HFF-Myc (cell line): Measurements from ENCODE around the gene MCRIP1.

Experiments used
- DNase-seq: peaks from one replicate; pipeline ENCODE4 v3.0.0-alpha.2; 2011; ENCODE audit warnings: low read depth; ENCODE audit errors: extremely low read depth
- H3K4me3 ChIP-seq: replicated peaks from 2 replicates; pipeline ENCODE4 v1.5.1; 2011; ENCODE audit warnings: low read depth, mild to moderate bottlenecking, control low read depth, low read length
- CTCF ChIP-seq: IDR thresholded peaks from 2 replicates; pipeline ENCODE4 v1.5.1; 2012; ENCODE audit warnings: mild to moderate bottlenecking, low read depth, low read length, control low read depth; ENCODE audit errors: missing control alignments

Gene MCRIP1

GRCh38 chr17:81839301-81839700 lies 6.2 kb upstream of the MCRIP1 start:
- no peak for TF ChIP-seq CTCF
- H3K4me3 ChIP-seq, result no peak overlapping the region
- DNase-seq, result no peak

- no peak for TF ChIP-seq CTCF
- no peak for DNase-seq
- no peak overlapping the region for H3K4me3 ChIP-seq
Observed at GRCh38 chr17:81838753-81839255, 5.7 kb upstream of the MCRIP1 start.

GRCh38 chr17:81837641-81838040 lies 4.5 kb upstream of the MCRIP1 start:
- peak; percentile 48 for DNase-seq
- H3K4me3 ChIP-seq, result no peak overlapping the region
- TF ChIP-seq CTCF, result no peak

GRCh38 chr17:81834831-81835267 lies 1.8 kb upstream of the MCRIP1 start, which contains the start of gene PPP1R27:
TSS of gene PPP1R27 (minus strand) at chr17:81835050. CDS start at chr17:81834953, 97 bp downstream.
- peak within 1 kb of the TSS; percentile 72 for H3K4me3 ChIP-seq
- no peak for TF ChIP-seq CTCF
- no peak for DNase-seq

GRCh38 chr17:81833921-81834830 lies 1.1 kb upstream of the MCRIP1 start:
- DNase-seq, result no peak
- no peak for TF ChIP-seq CTCF
- H3K4me3 ChIP-seq, result peak overlapping the region; percentile 72

- peak overlapping the region; percentile 68 for H3K4me3 ChIP-seq
- no peak for TF ChIP-seq CTCF
- no peak for DNase-seq
Observed at GRCh38 chr17:81832608-81833159, 407 bp downstream of the MCRIP1 start.
